Measurements from ENCODE around the gene MAG.

Gene MAG

GRCh38 chr19:35318679-35319448, 26.9 kb downstream of the MAG start:
- no peak for DNase-seq (ENCODE audit: low spot score)

DNA sequence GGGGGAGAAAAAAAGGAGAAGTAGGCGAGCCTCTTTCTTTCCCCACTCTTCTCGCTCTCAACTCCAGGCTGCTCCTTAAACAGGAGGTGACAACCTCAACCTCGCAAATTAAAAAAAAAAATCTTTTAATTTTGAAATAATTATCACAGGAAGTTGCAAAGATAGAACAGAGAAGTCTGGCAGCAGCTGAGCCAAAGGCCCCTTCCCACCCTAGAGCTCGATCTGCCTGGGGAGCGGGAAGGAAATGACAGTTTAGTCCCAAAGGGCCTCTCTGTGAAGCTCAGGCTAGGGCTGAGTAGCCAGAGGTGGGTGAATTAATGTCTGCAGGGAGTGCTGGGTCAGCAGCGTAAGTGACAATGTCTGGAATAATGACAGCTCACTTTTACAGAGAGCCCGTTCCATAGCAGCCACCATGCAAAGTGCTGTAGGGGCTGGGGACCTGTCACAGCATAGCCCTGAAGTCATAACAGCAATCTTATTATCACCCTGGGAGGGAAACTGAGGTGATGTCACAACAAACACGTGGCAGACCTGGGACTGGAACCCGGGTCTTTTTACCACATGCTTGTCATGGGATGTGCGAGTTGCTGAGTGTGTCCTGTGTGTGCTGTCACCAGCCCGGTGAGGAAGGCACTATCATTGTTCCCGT, 28.2 kb downstream of the MAG start:
- DNase-seq (ENCODE audit: low spot score): no peak

DNA sequence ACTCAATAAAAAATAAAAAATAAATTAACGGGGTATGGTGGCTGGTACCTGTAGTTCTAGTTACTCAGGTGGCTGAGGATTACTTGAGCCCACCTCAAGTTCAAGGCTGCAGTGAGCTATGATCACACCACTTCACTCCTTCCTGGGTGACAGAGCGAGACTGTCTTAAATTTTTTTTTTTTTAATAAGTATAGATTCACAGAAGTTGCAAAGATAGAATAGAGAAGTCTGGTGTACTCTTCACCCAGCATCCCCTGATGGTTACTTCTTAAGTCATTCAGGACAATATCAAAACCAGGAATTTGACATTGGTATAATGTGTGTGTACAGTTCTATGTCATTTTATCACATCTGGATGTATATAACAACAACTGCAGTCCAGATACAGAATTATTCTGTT, 29.3 kb downstream of the MAG start:
- DNase-seq (ENCODE audit: low spot score): no peak

DNA sequence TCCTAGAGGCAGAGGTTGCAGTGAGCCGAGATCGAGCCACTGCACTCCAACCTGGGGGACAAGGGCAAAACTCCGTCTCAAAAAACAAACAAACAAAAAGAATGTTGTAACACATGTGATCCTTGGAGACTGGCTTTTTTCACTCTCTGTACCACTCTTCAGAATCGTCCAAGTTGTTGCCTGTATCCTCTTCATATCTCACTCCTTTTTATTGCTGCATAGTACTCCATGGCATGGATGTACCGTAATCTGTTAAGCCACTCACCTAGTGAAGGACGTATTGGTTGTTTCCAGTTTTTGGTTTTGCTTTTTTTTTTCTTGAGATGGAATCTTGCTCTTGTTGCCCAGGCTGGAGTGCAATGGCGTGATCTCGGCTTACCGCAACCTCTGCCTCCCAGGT, 30.1 kb downstream of the MAG start:
- no peak for DNase-seq (ENCODE audit: low spot score)

GRCh38 chr19:35327642-35328041, 35.7 kb downstream of the MAG start:
- no peak for DNase-seq (ENCODE audit: low spot score)

DNA sequence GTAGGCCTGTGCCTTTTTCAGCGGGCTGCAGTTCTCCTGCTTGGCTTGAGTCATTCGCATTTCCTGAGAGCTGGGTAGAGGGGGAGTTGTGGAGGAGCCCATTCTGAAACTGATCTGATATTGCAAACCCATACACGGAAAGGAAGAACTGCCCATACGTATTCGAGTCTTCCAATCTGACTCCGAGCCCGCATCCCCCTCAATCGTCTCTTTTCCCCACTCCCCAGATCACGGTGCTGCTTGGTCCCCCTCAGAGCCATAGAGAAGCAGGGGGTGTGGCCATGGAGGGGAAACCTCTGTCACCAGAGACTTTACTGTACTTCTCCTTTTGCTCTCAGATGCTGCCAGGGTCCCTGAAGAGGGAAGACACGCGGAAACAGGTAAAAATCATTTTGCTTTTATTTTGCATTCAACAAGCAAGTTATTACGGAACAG, 36.9 kb downstream of the MAG start, which contains the start of gene CD22:
Gene CD22 (plus strand): TSS at position 337 of the 435 bp plus-strand sequence. CDS start 2,854 bp downstream, outside the sequence.
- no peak for DNase-seq (ENCODE audit: low spot score)

GRCh38 chr19:35329323-35329722, 37.4 kb downstream of the MAG start:
- no peak for DNase-seq (ENCODE audit: low spot score)

GRCh38 chr19:35330475-35330874, 38.5 kb downstream of the MAG start:
- no peak for DNase-seq (ENCODE audit: low spot score)

DNA sequence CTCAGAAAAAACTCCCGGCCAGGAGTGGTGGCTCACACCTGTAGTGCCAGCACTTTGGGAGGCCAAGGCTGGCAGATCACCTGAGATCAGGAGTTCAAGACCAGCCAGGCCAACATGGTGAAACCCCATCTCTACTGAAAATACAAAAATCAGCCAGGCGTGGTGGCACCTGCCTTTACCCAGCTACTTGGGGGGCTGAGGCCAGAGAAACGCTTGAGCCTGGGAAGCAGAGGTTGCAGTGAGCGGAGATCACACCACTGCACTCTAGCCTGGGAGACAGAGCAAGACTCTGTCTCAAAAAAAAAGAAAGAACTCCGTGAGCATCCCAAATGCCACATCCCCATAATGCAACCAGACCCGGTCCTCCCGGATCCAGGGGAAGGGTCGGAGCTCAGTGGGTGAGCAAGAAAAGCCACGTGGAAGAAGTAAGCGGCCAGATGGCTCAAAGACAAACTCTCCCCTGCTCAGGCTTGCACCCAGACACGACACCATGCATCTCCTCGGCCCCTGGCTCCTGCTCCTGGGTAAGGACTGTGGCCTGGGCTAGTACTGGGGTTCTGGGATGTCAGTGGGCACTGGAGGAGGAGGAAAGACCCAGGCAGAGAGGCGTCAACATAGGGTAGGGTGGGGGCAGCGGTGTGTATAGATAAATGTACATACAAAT, 39.7 kb downstream of the MAG start:
- DNase-seq (ENCODE audit: low spot score): no peak

DNA sequence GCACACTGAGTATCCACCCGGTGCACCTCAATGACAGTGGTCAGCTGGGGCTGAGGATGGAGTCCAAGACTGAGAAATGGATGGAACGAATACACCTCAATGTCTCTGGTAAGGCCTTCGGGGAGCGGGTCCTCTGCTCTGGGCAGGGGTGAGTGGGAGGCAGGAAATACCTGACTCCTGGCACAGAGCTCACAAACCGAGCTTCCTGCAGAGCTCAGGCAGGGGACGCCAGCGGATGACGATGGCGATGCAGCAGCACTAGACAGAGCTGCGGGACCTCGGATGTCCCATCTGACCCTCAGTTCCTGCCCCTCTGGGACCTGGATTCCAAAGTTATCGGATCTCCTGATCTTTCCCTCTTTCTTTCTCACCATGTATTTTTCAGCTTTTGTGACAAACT, 40.9 kb downstream of the MAG start:
- no peak for DNase-seq (ENCODE audit: low spot score)

GRCh38 chr19:35334144-35334753, 42.3 kb downstream of the MAG start:
- DNase-seq (ENCODE audit: low spot score): no peak

GRCh38 chr19:35336166-35336955, 44.4 kb downstream of the MAG start:
- DNase-seq (ENCODE audit: low spot score): no peak

- no peak for DNase-seq (ENCODE audit: low spot score)
Measured at GRCh38 chr19:35337097-35337983, 45.4 kb downstream of the MAG start.

DNA sequence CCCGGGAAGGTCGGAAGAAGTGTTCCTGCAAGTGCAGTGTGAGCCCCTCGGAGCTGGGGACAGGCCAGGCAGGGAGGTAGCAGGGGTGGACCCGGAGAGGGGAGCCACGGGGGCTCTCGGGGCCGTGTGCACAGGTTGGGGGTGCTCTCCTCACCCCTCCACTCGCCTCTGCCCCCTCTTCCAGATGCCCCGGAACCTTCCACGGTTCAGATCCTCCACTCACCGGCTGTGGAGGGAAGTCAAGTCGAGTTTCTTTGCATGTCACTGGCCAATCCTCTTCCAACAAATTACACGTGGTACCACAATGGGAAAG, 46.0 kb downstream of the MAG start:
- no peak for DNase-seq (ENCODE audit: low spot score)

GRCh38 chr19:35340431-35340830, 48.5 kb downstream of the MAG start:
- no peak for DNase-seq (ENCODE audit: low spot score)

DNA sequence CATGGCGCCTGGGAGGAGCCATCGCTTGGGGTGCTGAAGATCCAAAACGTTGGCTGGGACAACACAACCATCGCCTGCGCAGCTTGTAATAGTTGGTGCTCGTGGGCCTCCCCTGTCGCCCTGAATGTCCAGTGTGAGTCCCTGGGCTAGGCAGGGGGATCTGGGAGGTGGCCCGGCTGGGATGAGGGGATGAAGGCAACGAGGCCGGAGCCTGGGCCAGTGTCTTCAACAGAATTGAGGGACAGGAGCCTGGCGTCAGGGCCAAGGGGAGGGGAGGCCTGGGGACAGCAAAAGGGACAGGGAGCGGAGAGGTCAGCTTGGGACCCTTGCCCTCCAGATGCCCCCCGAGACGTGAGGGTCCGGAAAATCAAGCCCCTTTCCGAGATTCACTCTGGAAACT, 49.0 kb downstream of the MAG start:
- no peak for DNase-seq (ENCODE audit: low spot score)

- DNase-seq (ENCODE audit: low spot score): no peak
Measured at GRCh38 chr19:35341565-35342225, 49.7 kb downstream of the MAG start.

GRCh38 chr19:35342430-35342829, 50.5 kb downstream of the MAG start:
- no peak for DNase-seq (ENCODE audit: low spot score)

DNA sequence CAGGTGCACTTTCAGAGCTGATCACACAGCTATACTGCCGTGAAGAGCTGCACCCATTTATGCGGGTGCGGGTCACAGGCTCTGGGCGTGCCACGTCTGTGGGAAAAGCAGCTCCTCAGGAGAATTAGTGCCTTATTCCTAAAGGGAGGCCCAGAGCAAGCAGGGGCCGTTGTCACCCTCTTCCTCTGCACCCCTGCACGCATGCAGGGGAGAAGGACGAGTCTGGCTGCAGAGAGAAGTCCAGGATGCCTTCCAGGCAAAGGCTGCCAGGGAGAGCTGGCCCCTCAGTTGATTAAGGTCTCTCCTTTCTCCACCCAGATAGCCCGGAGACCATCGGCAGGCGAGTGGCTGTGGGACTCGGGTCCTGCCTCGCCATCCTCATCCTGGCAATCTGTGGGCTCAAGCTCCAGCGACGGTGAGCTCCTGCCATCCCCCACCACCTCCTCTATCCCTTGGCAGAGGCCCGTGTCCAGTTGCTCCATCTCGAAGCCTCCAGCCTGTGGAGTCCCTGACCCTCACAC, 52.6 kb downstream of the MAG start:
- DNase-seq (ENCODE audit: low spot score): no peak

DNA sequence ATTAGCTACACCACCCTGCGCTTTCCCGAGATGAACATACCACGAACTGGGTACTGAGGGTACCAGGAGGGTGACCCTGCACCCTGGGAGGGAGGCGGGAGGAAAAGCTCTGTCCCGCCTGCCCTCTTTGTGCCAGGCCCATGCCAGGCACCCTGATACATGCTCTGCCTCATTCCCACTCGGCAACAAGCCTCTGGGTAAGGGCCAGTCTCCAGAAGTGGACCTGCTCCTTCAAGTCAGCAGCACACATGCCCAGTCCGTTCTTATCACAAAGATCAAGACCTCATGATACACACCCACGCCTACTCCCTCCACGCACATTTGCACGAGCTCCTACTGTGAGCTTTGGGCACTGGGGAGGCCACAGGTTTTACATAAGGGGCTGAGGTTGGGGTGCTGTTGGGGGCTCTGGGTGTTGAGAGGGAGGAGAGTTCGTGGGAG, 53.7 kb downstream of the MAG start:
- no peak for DNase-seq (ENCODE audit: low spot score)
